GM12891 (cell line): ENCODE data around the gene CARF.
"Not testable (repeated sequence)": the region's sequence is repeated elsewhere in the genome, so short reads cannot be mapped to it uniquely, and the experiment has no call there.

Experiments
- DNase-seq: peaks from one replicate; pipeline ENCODE4 v3.0.0; 2011; ENCODE audit warnings: low spot score; ENCODE audit not compliant: insufficient read length
- FAIRE-seq: peaks from 2 replicates; lab custom pipeline; 2011; peaks lifted over from hg19 to GRCh38; lab: Jason Lieb, UNC
- PAX5 ChIP-seq: IDR thresholded peaks from 2 replicates; pipeline ENCODE4 v1.6.1; 2011; ENCODE audit warnings: low read length, moderate library complexity, mild to moderate bottlenecking; ENCODE audit not compliant: insufficient read depth, severe bottlenecking
- POLR2A ChIP-seq: IDR thresholded peaks from 2 replicates; pipeline ENCODE4 v1.6.1; 2011; ENCODE audit warnings: low read depth, low read length, control low read depth
- POLR2AphosphoS5 ChIP-seq: IDR thresholded peaks from 2 replicates; pipeline ENCODE4 v1.6.1; 2011; ENCODE audit warnings: low read depth, low read length, control low read depth
- POU2F2 ChIP-seq: IDR thresholded peaks from 2 replicates; pipeline ENCODE4 v1.6.1; 2011; ENCODE audit warnings: low read depth, mild to moderate bottlenecking, control low read depth, low read length, moderate library complexity
- SPI1 ChIP-seq: IDR thresholded peaks from 2 replicates; pipeline ENCODE4 v1.6.1; 2011; ENCODE audit warnings: low read depth, low read length, control low read depth
- TAF1 ChIP-seq: IDR thresholded peaks from 2 replicates; pipeline ENCODE4 v1.6.1; 2011; ENCODE audit warnings: low read depth, low read length, control low read depth

Gene CARF

DNA sequence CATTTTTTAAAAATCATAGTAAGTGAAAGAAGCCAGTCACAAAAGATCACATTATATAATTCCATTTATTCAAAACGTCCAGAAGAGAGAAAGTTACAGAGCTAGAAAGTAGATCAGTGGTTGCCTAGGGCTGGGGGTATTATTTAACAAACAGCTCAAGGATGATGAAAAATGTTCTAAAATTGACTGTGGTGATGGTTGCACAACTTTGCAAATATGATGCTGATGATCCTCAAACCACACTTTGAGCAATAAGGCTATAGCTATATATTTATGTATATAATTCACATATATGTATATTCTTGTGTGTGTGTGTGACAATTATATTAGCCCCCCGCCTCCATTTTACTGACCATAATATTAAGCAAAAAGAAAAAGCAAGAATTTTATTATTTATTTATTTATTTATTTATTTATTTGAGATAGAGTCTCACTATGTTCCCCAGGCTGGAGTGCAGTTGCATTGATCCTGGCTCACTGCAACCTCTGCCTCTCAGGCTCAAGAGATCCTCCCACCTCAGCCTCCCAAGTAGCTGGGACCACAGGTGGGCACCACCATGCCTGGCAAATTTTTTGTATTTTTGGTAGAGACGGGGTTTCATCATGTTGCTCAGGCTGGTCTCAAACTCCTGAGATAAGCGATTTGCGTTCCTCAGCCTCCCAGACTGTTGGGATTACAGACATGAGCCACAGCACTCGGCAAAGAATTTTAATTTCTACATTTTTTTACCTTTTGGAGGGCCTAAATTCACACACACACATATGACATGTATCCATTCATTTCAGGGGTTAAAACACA lies 2.5 kb upstream of the CARF start:
- no peak for DNase-seq
- no peak for FAIRE-seq
- TF ChIP-seq POU2F2 (no peak), SPI1 (no peak)

DNA sequence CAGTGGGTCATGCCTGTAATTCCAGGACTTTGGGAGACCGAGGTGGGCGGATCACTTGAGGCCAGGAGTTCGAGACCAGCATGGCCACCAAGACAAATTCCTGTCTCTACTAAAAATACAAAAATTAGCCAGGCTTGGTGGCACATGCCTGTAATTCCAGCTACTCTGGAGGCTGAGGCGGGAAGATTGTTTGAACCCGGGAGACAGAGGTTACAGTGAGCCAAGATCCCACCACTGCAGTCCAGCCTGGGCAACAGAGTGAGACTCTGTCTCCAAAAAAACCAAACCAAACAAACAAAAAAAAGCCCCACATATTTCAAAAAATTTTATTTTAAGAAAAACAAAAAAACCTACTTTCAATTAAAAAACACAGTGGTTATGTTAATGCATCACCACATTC lies 1.8 kb upstream of the CARF start:
- not testable (repeated sequence) for FAIRE-seq, DNase-seq

DNA sequence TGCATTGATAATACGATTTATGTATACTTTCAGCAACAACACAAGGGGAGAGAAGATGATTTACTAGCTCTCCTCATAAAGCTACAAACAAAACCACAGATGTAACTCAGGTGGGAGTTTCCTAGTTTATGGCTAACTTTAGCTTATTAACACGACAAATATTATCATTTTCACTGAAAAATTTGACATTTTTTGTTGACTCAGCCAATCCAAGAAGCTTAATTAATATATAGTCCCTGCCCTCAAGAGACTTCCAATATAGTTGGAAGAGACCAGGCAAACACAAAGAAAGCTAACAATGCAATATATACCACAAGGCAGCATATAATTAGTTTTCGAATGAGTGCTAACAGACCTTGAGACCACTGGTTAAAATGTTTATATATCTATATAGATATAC lies 1.4 kb upstream of the CARF start:
- no peak for FAIRE-seq
- no peak for DNase-seq
- TF ChIP-seq POLR2A (no peak), SPI1 (no peak), POLR2AphosphoS5 (no peak), PAX5 (no peak), TAF1 (no peak), POU2F2 (no peak)

DNA sequence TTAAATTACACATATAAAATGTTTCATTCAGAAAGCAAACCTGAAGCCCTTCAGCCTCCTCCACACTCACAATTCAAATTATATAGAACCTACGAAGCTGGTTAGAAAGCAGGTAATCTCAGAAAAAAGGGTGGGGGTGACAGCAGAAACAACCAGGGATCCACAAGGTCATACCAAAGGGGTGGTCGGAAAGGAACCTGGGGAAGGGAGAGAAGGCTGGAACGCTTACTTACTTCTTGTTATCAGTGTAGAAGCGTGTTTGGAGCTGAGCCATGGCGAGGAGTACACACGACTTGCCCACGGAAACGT lies 918 bp upstream of the CARF start:
- DNase-seq: no peak
- TF ChIP-seq POLR2AphosphoS5 (no peak), TAF1 (no peak), PAX5 (no peak), POU2F2 (no peak), POLR2A (no peak), SPI1 (no peak)
- FAIRE-seq: peak; percentile 20

DNA sequence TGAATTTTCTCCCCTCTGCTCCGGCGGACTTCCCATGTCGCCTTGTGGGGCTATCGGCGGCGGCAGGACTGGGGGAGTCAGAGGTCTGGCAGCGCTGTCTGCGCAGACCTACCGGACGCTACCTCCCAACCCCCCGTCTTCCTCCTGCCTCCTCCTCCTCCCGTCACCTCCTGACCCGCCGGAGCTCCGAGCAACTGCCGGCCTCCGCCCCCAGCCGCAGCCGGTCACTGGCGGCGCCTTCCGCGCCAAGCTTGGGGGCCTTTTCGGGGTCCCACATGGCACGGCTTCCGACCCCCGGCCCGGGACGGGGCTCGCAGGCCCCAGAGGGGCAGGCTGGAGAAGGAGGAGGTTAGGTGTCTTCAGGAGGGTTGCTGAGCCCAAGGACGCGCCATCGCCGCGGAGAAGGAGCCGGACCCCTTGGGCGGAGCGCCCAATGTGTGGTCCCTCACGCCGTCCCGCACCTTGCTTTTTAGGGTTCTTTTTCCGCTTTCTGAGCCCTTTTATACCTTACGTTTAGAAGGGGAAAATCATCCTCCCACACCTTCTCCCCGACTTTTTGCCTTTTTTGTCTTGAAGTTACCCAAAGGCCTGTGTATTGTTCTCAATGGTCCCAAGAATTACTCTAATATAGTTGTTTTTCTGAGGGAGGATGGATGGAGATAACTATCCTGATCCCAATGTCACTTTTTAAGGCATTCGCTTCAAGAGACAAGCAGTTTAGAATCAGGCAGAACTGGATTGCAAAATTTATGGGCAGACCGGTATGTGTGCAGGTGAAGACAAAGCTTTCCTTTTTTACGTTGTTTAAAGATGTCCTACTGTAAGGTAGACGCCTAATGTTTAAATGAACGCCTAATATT lies 497 bp downstream of the CARF start:
- not testable (repeated sequence) for DNase-seq, FAIRE-seq

DNA sequence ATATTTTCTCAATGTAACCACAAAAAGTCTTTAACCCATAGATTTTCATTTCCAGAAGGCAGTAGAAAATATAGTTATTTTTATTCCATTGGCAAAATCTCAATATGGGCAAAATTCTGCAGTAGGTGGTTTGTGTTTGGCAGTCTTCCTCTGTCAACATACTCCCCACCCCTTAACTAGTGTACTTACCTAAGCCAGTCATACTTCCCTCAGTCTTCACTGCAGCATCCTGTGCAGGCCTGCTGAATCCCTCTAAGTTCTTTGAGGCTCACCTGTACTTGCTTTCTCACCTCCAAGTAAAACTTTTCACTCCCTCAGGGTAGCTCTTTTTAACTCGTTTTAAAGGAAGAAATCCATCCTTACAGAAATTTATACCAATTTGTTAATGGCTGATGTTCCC lies 6.8 kb downstream of the CARF start:
- TF ChIP-seq SPI1 (no peak), TAF1 (no peak), POLR2A (no peak), POLR2AphosphoS5 (no peak), POU2F2 (no peak), PAX5 (no peak)
- DNase-seq (no peak), FAIRE-seq (no peak)

DNA sequence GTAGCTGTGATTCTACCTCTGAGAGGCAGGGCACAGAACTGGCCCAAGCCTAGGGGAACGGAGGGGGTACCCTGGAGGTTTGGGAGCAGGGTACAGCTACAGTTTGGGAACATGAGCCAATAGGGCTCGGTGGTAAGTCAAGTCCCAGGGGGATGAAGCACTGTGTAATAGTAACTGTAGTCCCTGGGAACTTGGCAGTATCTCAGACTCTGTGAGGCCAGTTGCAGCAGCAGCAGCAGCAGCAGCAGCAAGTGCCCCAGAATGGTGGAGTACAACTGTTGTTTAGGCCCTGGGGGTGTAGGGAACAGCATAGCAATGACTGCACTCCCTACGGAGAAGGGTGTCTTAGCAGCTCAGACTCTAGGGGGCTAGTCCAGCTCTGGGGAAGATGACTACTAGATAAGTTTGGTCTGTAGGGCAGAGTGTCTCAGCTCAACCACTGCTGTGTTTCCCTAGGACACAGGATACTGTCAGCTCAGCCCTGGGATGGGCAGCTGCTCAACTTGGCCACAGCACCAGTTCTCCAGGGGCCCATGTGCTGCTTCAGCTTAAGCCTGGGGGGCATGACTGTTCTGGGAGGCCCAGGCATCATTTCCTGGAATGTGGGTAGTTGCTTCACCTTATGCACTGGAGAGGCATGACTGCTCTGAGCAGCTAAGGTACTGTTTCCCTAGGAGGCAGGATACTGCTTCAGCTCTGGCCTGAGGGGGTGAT lies 20.5 kb downstream of the CARF start:
- DNase-seq (no peak), FAIRE-seq (no peak)
- no peak for TF ChIP-seq TAF1
- no peak for TF ChIP-seq PAX5
- TF ChIP-seq SPI1: no peak
- no peak for TF ChIP-seq POU2F2
- no peak for TF ChIP-seq POLR2AphosphoS5
- TF ChIP-seq POLR2A: no peak

DNA sequence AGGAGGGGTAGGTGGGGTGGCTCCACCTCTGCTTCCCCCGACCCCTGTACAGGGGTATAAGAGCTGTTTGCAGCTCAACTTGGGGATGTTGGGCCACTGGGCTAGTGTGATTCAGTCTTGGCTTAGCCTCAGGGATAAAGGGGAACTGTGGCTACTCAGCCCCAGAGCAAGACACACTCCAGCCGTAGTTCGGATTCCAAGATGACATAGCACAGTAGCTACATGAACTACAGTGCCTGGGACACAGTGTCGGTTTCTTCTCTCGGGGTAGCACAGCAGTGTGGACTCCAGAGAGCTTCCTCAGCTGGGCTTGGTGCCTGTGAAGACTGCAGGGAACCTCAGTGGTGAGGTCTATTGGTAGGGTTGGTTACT lies 21.1 kb downstream of the CARF start:
- no peak for TF ChIP-seq POU2F2
- TF ChIP-seq SPI1: no peak
- no peak for TF ChIP-seq POLR2A
- TF ChIP-seq PAX5: no peak
- no peak for TF ChIP-seq TAF1
- TF ChIP-seq POLR2AphosphoS5: no peak
- no peak for DNase-seq
- FAIRE-seq: no peak

DNA sequence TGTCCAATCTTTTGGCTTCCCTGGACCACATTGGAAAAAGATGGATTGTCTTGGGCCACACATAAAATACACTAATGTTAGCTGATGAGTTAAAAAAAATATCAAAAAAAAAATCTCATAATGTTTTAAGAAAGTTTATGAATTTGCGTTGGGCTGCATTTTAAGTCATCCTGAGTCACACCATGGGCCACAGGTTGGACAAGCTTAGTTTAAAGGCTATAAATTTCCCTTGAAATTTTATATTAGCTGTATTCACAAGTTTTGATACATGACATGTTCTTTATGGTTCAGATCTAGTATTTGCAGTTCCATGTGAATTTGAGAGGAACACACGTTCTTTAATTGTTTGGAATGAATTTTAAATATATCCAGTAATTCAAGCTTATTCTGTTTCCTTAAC lies 21.9 kb downstream of the CARF start:
- DNase-seq (no peak), FAIRE-seq (no peak)
- TF ChIP-seq POU2F2 (no peak), SPI1 (no peak), POLR2AphosphoS5 (no peak), TAF1 (no peak), POLR2A (no peak), PAX5 (no peak)

DNA sequence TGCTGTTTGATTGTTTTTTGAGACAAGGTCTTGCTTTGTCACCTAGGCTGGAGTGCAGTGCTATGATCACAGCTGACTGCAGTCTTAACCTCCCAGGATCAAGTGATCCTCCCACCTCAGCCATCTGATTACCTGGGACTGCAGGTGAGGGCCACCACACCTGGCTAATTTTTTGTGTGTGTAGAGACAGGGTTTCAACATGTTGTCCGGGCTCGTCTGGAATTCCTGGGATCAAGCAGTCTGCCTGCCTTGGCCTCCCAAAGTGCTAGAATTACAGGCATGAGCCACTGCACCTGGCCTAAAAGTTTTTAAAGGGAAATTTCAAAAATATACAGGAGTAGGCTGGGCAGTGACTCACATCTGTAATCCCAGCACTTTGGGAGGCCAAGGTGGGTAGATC lies 22.4 kb downstream of the CARF start:
- FAIRE-seq: no peak
- no peak for DNase-seq
- no peak for TF ChIP-seq SPI1
- TF ChIP-seq POLR2AphosphoS5: no peak
- no peak for TF ChIP-seq POU2F2
- no peak for TF ChIP-seq PAX5
- no peak for TF ChIP-seq POLR2A
- no peak for TF ChIP-seq TAF1

DNA sequence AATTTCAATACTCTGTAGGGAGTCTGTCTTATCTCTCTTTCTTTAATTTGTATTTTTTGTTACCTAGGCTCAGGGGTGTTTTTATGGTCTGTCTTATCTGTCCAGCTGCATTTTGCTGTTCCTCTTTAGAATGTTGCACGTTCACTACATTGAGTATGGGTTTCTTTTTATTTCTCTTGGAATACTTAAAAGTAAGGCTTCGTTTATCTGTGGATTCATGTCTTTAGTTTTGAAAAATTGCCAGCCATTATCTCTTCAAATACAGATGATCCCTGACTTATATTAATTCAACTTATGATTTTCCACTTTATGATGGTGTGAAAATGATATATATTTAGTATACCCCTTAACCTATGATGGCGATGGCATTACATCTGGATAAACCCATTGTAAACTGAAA lies 26.9 kb downstream of the CARF start:
- no peak for DNase-seq
- FAIRE-seq: no peak
- TF ChIP-seq SPI1 (no peak), POU2F2 (no peak), PAX5 (no peak), POLR2A (no peak), POLR2AphosphoS5 (no peak), TAF1 (no peak)
